ENCODE data around the gene KRT35.

Gene KRT35

DNA sequence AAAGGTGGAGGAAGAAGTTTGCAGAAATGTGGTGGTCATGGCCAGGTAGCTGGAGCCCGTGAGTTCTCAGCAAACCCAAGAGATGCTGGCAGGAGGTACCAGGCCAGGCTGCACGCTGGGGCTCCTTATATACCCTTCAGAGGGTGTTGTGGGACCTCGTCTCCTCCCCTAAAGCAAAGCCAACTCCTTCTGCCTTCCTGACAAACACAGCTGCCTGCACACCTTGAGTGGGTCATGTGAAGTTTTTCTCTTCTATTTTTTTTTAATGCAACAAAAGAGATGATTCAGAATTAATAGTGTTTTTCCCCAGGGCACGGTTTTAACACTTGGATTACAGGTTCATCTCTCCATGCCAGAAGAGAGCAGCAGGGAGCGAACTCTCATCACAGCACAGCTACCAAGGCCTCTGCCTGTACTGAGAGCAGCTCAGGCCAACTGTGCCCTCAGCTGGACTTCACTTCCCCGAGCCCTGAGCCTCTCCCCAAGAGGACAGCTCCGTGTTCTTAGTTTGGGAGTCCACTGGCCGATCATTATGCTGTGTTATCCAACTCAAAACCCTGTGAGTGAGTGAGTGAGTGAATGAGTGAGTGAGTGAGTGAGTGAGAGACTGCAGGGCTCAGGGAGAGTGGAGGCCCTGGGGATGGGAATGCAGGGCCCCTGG is 38.0 kb upstream of the KRT35 start, which contains the start of gene KRT15:
KRT15 (minus strand) TSS at position 102 of the 661 bp plus-strand sequence; CDS start at position 39, 63 bp downstream.
- no peak within 1 kb of the TSS for H3K4me3 ChIP-seq (ENCODE audit: low read length)
- TF ChIP-seq ZNF274 (IDR thresholded peaks at IDR 0.05; ENCODE audit: low read depth, low read length), result no peak

DNA sequence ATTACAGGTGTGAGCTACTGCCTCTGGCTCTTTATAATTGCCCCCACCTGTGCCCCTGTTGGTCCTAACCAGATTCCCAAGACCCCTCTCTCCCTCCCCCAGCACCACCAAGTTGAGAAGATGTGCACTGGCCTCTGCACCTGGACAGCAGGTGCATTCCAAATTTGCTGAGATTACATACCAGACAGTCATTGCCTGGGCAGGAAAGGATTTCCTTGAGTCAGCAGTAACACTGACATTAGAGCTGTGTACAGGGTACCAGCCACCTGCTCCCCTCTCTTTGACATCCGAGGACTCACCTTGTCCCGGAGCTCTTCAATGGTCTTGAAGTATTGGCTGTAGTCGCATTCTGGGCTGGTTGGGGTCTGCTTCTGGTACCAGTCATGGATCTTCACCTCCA is 37.1 kb upstream of the KRT35 start:
- no peak for TF ChIP-seq ZNF274 (IDR thresholded peaks at IDR 0.05; ENCODE audit: low read depth, low read length)
- H3K4me3 ChIP-seq (ENCODE audit: low read length), result no peak overlapping the region

DNA sequence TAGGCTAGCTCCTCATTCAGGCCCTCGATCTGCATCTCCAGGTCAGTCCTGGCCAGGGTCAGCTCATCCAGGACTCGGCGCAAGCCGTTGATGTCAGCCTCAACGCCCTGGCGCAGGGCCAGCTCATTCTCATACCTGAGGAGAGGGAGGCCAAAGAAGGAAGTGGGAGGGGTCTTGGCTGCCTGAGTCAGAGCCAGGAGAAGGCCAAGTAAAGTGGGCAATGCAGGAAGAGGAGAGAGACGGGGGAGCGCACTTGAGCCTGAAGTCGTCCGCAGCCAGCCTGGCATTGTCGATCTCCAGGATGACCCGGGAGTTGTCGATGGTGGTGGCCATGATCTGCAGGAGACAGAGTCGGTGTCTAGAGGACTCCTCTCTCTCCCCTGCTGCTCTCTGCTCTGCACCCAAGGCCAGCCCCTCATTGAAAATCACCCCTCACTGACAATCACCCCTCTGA is 35.9 kb upstream of the KRT35 start:
- no peak for TF ChIP-seq ZNF274 (IDR thresholded peaks at IDR 0.05; ENCODE audit: low read depth, low read length)
- no peak overlapping the region for H3K4me3 ChIP-seq (ENCODE audit: low read length)

DNA sequence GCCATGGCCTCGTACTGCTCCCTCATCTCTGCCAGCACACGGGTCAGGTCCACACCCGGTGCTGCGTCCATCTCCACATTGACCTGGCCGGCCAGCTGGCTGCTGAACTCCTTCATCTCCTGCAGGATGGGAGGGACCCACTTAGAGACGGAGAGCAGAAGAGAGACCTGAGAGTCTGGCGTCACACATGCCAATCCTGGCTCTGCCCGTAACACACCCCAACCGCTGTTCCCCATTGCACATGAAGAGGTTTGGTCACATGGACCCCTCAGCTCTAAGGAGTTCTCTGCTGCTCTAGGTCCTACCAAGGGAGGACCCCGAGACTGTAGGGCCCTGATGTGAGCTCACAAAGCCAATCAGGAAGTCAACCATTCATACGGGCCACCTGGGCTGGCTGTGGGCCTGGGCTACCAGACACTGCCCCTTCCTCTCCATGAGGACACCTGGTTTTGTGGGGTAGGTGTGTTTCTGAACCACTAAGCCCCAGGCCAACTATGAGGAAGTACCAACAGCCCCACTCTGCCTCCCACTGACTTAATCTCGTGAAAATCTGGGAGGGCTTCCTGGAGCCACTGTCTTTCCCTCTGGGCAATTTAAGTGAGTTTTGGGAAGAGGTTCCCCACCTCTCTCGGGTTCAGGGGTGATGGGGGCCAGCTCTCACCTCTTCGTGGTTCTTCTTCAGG is 35.3 kb upstream of the KRT35 start:
- no peak overlapping the region for H3K4me3 ChIP-seq (ENCODE audit: low read length)
- no peak for TF ChIP-seq ZNF274 (IDR thresholded peaks at IDR 0.05; ENCODE audit: low read depth, low read length)

DNA sequence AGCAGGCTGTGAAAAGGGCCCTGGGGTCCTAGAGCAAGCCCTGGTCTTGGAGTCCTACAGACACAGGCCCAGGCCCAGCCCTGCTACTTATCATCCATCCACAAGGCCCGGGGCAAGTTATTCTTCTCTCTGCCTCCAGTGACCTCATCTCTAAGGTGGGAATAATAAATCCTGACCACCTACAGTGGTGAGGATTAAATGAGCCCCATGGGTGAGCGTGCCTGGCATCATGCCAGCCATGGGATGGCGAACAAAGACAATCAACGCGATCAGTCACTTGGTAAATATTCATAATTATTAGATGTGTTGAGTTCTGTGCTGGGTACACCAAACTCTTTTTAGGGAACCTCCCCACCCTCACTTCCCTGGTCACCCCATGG is 32.2 kb upstream of the KRT35 start:
- TF ChIP-seq ZNF274 (IDR thresholded peaks at IDR 0.05; ENCODE audit: low read depth, low read length), result no peak
- H3K4me3 ChIP-seq (ENCODE audit: low read length), result no peak overlapping the region

DNA sequence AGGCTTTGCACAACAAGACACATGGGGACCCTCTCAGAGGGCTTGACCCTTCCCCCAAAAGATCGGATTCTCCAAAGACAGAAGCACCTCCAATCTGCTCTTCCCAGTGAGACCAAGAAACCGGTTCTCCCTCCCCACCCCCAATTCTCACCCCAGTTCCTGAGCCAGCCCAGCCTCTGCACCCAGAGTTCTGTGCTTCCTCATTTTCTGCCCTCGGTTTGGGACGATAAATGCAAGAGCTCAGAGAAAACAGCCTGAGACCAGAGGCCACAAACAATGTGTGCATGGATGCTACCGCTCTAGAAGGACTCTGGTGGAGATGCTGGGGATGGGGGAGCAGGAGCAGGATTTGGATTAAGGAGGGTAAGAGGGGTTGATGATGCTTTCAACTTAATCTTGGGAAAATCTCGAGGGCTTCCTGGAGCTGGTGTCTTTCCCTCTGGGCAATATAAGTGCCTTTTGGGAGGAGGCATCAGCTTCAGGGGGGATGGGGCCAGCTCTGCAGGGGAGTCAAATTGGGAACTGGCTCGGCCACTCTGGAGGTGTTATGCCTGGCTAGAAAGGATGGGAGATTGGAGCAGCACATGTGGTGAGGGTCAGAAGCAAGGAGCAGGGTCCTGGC is 31.7 kb upstream of the KRT35 start:
- H3K4me3 ChIP-seq (ENCODE audit: low read length), result no peak overlapping the region
- no peak for TF ChIP-seq ZNF274 (IDR thresholded peaks at IDR 0.05; ENCODE audit: low read depth, low read length)

DNA sequence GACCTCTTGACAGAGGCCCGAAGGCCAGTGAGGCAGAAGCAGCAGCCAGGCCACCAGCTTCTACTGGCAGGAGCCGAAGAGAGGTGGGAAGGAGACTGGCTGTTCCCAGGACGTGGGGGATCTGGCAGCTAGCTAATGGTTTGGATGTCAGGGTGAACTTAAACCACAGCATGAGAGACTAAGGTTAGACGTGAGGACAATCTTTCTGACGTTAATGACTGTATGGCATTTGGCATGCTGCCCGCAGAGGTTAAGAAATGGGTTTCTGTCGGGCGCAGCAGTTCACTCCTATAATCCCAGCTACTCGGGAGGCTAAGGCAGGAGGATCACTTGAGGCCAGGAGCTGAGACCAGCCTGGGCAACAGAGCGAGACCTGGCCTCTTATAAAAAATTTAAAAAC is 30.8 kb upstream of the KRT35 start:
- no peak for TF ChIP-seq ZNF274 (IDR thresholded peaks at IDR 0.05; ENCODE audit: low read depth, low read length)
- H3K4me3 ChIP-seq (ENCODE audit: low read length), result no peak overlapping the region

DNA sequence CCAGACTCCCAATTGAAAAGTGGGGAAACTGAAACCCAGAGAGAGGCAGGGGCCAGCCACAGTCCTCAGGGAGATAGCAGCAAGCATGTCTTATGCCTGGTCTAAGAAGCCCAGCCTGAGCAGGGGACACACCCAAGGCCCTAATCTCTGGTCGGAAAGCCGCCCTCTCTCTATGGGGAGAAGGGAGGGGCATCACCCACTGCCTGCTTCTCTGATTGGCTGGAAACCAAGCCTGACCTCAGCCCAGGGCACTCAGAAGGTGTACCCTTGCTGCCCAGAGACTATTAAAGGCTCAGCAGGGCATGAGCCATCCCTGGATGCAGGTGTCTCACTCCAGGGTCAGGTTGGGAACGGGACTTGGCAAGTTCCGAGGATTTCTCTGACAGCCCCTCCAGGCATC is 30.2 kb upstream of the KRT35 start:
- TF ChIP-seq ZNF274 (IDR thresholded peaks at IDR 0.05; ENCODE audit: low read depth, low read length), result no peak
- no peak overlapping the region for H3K4me3 ChIP-seq (ENCODE audit: low read length)

DNA sequence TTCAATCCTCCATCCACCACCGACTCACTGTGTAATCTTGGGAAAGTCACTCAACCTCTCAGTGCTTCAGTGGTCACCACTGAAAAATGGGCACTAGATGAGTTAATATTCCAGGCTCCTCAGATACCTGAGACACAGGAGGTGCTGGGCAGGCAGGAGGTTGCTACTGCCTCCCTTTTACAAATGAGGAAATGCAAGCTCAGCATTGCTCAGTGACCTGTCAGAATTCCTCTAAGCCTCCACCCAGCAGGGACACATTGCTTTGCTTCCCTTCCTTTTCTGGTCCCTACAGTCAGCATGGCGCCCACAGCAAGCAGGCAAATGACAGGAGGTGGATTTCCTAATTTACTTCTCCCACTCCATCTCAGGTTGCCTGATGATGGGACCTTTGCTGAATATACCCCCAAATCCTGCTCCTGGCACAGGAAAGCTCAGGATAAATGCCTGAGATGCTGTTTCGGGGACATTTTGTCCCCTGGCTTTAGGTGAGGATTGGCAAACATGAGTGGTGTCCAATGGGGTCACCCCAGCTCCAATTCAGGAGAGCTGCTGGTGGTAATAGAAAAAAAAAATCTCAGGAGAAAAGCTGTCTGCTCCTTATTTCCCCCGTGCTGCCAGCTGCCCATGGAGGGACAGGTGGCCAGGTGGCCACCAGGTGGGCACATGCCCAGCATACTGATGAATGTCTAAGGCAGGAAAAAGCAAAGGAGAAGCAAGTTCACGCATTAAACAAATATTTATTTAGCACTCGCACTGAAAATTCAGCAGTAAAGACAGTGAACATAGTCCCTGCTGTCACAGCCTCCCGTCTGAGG is 29.5 kb upstream of the KRT35 start:
- no peak overlapping the region for H3K4me3 ChIP-seq (ENCODE audit: low read length)
- no peak for TF ChIP-seq ZNF274 (IDR thresholded peaks at IDR 0.05; ENCODE audit: low read depth, low read length)

DNA sequence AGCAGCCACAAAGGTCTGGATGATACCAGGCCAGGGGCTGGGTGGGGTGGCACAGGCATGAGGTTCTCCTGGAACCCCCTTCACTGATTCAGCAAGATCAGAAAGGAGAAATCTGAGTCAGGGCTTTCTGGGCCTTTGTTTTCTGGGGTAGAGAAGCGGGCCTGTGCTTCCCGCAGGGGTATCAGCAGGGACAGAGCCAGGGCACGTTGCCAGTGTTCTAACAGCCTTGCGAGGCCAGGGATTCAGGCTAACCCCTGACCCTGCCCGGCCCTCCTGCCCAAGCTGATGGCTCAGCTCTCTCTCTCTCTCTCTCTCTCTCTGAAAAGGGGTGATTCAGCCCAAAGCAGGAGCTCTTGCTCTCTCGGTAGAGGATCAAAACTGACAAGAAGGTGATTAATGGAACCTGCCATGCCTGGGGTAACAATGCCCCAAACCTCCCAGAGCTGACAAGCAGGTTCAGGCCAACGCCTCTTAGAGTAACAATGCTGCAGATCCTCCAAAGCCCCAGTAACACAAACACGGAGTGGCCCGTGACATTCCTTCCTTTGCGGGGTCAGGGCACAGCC is 26.4 kb upstream of the KRT35 start:
- TF ChIP-seq ZNF274 (IDR thresholded peaks at IDR 0.05; ENCODE audit: low read depth, low read length), result no peak
- no peak overlapping the region for H3K4me3 ChIP-seq (ENCODE audit: low read length)

DNA sequence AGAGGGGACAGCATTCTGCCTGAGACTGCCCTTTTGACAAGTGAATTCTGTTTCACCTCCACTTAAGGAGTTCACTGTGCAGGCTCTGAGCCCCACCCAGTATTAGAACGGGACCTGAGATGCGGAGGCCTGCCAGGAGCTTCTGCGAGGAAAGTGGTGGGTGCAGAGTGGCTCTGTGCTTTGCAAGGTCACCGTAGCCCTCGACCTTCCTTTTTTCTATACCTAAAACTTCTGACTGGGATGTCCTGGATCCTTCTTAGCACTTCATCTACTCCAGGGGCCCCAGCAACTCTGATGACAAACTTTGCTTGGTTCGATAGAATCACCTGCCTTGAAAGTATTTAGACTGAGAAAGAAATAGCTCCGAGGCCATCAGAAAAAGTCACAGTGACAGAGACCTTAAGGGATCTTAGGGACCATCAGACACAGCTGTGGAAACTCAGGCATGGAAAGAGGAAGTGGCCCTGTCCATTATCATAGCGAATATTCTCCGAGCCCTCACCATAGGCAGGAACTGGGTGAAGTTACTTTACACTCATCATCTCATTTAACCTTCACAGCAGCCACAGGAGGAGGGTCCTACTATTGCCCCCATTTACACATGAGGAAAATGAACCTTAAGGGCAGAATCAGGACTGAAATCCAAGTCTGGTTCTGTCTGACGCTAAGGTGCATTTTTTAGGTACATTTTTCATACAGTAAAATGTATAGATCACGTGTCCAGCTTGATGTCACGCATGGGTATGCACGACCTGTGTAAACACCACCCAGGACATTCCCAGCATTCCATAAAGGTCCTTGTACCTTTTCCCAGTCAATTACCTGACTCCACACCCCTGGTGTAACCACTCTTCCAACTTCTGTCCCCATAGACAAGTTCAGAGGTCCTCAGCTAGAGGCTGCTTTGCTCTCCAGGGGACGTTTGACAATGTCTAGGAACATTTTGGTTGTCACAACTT is 25.1 kb upstream of the KRT35 start:
- H3K4me3 ChIP-seq (ENCODE audit: low read length), result no peak overlapping the region
- TF ChIP-seq ZNF274 (IDR thresholded peaks at IDR 0.05; ENCODE audit: low read depth, low read length), result no peak

DNA sequence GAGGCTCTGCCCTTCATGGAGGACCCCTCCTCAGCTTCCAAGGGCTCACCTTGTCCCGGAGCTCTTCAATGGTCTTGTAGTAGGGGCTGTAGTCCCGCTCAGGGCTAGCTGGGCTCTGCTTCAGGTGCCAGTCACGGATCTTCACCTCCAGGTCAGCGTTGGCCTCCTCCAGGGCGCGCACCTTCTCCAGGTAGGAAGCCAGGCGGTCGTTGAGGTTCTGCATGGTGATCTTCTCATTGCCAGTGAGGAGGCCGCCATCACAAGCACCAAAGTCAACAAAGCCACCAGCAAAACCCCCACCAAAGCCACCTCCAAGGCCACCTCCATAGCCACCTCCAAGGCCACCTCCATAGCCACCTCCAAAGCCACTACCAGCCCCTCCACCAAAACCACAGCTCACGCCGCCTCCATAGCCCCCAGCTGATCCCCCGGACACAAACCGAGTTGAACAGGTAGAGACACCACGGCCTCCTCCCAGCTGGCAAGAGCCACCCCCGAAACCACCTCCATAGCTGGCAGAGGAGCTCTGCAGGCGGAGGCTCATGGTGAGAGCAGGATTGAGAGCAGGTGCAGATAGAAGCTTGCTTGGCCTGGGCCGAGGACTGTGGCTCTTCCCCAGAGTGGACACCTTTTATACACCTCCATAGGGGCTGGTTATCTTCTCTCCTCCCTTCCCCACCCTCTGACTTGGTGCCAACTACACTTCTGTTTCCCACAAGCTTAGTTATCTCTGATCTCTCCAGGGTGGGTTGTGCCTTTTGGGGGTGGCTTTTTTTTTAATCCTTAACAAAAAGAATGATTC is 24.3 kb upstream of the KRT35 start, which contains the start of gene KRT13:
KRT13 (minus strand) TSS at position 606 of the 802 bp plus-strand sequence; CDS start at position 544, 62 bp downstream.
- no peak for TF ChIP-seq ZNF274 (IDR thresholded peaks at IDR 0.05; ENCODE audit: low read depth, low read length)

More for the DNA sequence above, 24.3 kb upstream of the KRT35 start, which contains the start of gene KRT13:
- no peak within 1 kb of the TSS for H3K4me3 ChIP-seq (ENCODE audit: low read length)
